Aorta (tissue), 5 donors: ENCODE measurements around the gene RGS9. TPM values are rescaled to one million over a fixed set of nuclear protein-coding genes. Genes with fewer than 3 reads are reported as not detected.
A peak's percentile ranks its signal among the peaks of the same experiment; 100 is the strongest.

Experiments
- ATAC-seq: fragments of 200-7000 bp; cut with Tn5 transposase; one replicate; pipeline ENCODE4 v1.9.1; 2022; ENCODE audit warnings: moderate library complexity; ENCODE audit not compliant: low FRiP score
- DNase-seq, 2 donors: peaks; one replicate each; pipeline ENCODE4 v3.0.0-alpha.2; 2020
- H3K27ac ChIP-seq, 2 donors: one replicate each; pipeline ENCODE4 v1.5.1; 2013; ENCODE audit warnings: low read length in 2 of 2, mild to moderate bottlenecking in 2 of 2, moderate library complexity in 2 of 2, control low read depth in 1 of 2, inconsistent platforms in 1 of 2, low read depth in 1 of 2
- H3K27me3 ChIP-seq, 2 donors: one replicate each; pipeline ENCODE4 v1.6.1; 2013; ENCODE audit warnings: control low read depth in 1 of 2, low read length in 1 of 2, mild to moderate bottlenecking in 1 of 2, moderate library complexity in 1 of 2; ENCODE audit not compliant: insufficient read depth in 2 of 2, control insufficient read depth in 1 of 2
- H3K36me3 ChIP-seq, 2 donors: one replicate each; pipeline ENCODE4 v1.6.1; 2013; ENCODE audit warnings: control low read depth in 1 of 2, low read length in 1 of 2, mild to moderate bottlenecking in 1 of 2; ENCODE audit not compliant: insufficient read depth in 2 of 2, control insufficient read depth in 1 of 2
- H3K4me1 ChIP-seq, 2 donors: one replicate each; pipeline ENCODE4 v1.6.1; 2013; ENCODE audit warnings: low read length in 2 of 2, control low read depth in 1 of 2, mild to moderate bottlenecking in 1 of 2, moderate library complexity in 1 of 2; ENCODE audit not compliant: insufficient read depth in 2 of 2, control insufficient read depth in 1 of 2
- H3K4me3 ChIP-seq, 2 donors: one replicate each; pipeline ENCODE4 v1.5.1; 2013; ENCODE audit warnings: low read length in 2 of 2, control low read depth in 1 of 2, mild to moderate bottlenecking in 1 of 2
- H3K9me3 ChIP-seq: one replicate; pipeline ENCODE4 v1.6.1; 2013; ENCODE audit warnings: mild to moderate bottlenecking, low read length; ENCODE audit not compliant: control insufficient read depth
- WGBS, 2 donors: extraction: QIAGEN DNeasy Blood & Tissue Kit; methylation state at CpG; one replicate each; pipeline ENCODE4 v1.1.7; 2013; 5-methylcytosine and 5-hydroxymethylcytosine counted together
- intact Hi-C, 2 donors: fragments of 100-400 bp; cut with DNase I; formaldehyde crosslinking; loops; one replicate each; pipeline versions ENCODE4 v1.14.2 to v1.15.0; 2022
- polyA plus RNA-seq, 2 donors: library from polyadenylated mRNA; stranded (reverse); fragments of 200-250 nt; gene quantifications; one replicate each; pipeline ENCODE4 v1.2.3, GENCODE V29; 2013
- total RNA-seq, 2 donors: library from RNA; stranded (reverse); fragmentation: NEBNext Ultra II Directional; extraction: Animal tissue kit (Norgen Biotek cat#: 25700); gene quantifications; one replicate each; pipeline ENCODE4 v1.2.1, GENCODE V29; 2021
- donor health status: healthy with polysubstance abuse.
- donor health status: Bipolar disorder and iron deficiency.
- donor health status: DM: no; HTN: no; CAD: no.
- donor health status: DM: no; HTN: no; CAD: no.
- donor health status: DM: yes; HTN: yes; CAD: no.

Gene RGS9
- total and polyA plus RNA-seq, 4 donors = 0.75 to 7.1 (median 2.2) TPM

DNA sequence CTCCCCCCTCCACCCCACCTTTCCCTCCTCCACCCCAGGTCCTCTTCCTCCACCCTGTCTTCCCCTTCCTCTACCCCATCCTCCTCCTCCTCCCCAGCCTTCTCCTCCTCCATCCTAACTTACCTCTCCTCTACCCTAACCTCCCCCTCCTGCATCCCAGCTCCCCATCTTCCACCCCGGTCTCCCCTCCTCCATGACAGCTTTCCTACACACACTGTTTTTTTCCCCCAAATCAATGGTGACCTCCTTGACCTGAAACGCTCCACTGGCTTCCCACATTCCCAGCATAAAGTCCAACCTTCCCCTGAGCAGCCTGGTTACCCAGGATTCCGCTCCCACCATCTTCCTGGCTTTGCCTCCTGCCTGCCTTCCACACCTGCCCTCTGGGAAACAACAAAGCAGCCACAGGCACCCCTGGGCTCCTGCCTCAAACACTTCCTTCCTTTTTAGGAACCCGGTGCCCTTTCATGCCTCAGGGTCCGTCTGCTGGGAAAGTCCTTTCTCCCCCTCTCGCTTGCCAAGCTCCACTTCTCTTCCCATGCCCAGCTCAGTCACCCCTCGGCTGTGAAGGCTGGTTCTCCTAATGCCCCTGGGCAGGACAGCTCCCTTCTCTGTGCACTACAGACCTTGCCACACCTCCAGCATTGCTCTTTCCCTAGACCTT, 2.1 kb downstream of the RGS9 start:
- H3K9me3 ChIP-seq = no peaks in the 10 kb centered on the region
- no peaks in the 10 kb centered on the region for H3K4me1 ChIP-seq
- 57 to 63% methylated on average over 7 of the region's 7 CpGs for WGBS, 2 donors
- H3K36me3 ChIP-seq = no peaks in the 10 kb centered on the region
- H3K27me3 ChIP-seq = no peaks in the 10 kb centered on the region
- no peak for ATAC-seq
- no peak overlapping the region for H3K27ac ChIP-seq
- DNase-seq = no peak
- intact Hi-C loops = loop anchor here in 1 of 2 donors (10.0 kb wide), 1 partner anchor 164 kb away; no protein-coding TSS in a partner anchor
- H3K4me3 ChIP-seq = no peak overlapping the region

DNA sequence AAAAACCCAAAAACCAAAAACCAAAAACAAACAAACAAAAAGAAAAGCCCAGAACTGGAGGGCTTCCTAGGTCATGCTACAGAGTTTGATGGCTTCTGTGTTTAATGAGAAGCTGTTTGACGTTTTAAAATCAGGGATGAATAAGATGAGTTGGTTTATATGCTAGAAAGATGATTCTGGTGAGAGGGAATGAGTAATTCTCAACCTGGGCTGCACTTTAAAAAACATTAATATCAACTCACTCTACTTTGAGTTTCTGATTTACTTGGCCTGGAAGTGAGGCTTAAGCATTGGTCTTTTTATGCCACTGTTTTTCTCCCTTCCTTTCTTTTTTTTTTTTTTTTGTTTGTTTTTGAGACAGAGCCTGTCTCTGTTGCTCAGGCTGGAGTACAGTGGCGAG, 5.1 kb downstream of the RGS9 start:
- no peaks in the 10 kb centered on the region for H3K27me3 ChIP-seq
- no peak overlapping the region for H3K27ac ChIP-seq
- no peak for ATAC-seq
- H3K4me1 ChIP-seq = no peaks in the 10 kb centered on the region
- no peak overlapping the region for H3K4me3 ChIP-seq
- no peak for DNase-seq
- no peaks in the 10 kb centered on the region for H3K36me3 ChIP-seq
- 88 to 90% methylated on average over 2 of the region's 2 CpGs for WGBS, 2 donors
- H3K9me3 ChIP-seq = no peaks in the 10 kb centered on the region
- intact Hi-C loops = no loop called here

DNA sequence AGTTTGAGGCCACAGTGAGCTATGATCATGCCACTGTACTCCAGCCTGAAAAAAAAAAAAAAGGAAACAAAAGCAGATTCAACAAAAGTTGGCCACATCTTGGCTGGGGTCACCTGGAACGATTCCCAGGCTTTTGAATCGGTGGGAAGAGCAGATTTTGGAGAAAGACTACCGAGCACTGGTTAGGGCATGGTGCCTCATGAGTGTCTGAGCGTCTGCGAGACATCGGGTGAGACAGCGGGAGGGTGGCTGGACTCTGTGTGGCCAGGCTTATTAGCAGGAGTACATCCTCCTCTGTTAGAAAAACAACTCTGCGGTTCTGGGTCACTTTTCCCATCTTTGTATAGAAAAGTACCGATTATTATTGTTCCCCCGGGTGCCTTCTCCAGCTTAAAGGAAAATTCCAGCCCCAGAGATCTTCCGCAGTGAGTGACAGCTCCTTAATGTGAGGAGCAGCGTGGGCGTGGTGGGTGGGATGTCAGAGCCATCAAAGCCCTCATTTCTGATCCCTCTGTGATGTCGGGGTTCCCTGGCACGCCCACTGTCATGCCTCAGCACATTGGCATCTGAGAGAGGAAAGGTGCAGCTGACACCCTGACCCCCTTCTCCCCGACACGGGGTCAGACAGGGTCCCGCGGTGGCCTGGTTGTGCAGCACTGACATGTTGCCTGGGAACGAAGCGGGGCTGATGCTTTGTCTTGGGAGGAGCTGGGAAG, 6.9 kb downstream of the RGS9 start:
- DNase-seq = peak in 1 of 2 donors; percentile 74
- Histone ChIP-seq H3K27ac (no peak overlapping the region), H3K27me3 (no peaks in the 10 kb centered on the region), H3K4me1 (no peaks in the 10 kb centered on the region), H3K9me3 (no peaks in the 10 kb centered on the region), H3K36me3 (no peaks in the 10 kb centered on the region), H3K4me3 (no peak overlapping the region)
- intact Hi-C loops = no loop called here
- ATAC-seq = no peak
- 28 to 37% methylated on average over 21 of the region's 21 CpGs for WGBS, 2 donors

DNA sequence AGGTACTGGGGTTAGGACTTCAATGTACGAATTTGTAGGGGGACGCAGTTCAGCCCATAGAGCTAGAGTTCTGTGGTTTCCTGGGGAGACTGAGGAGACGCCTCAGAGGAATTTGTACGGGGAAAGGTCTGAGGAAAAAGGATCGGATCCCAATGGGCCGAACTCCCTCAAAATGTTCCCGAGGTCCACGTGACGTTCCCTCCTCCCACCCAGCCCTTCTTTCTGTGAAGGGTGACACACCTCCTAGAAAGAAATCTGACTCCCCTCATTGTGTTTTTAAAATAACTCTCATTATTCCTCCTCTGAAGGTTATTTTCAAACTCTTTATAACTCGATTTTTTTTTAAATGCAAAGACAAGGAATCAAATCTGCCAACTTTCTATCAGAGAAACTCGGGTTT, 8.6 kb downstream of the RGS9 start:
- Histone ChIP-seq H3K4me3 (no peak overlapping the region), H3K27me3 (no peaks in the 10 kb centered on the region), H3K36me3 (no peaks in the 10 kb centered on the region), H3K27ac (no peak overlapping the region), H3K4me1 (no peaks in the 10 kb centered on the region), H3K9me3 (no peaks in the 10 kb centered on the region)
- WGBS, 2 donors = 78 to 83% methylated on average over 11 of the region's 11 CpGs
- DNase-seq (peak in 1 of 2 donors; percentile 1), ATAC-seq (no peak)
- intact Hi-C loops = no loop called here

DNA sequence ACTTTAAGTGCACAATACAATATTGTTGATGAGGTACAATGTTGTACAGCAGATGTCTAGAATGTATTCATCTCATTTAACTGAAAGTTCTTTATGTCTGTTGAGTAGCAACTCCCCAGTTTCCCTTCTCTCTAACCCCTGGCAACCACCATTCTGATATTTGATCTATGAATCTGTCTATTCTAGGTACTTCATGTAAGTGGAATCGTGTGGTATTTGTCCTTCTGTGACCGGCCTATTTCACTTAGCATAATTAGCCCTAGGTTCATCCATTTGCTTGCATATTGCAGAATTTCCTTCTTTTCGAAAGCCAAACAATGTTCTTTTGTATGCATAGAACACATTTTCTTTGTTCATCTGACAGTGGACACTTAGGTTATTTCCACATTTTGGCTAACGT, 10.8 kb downstream of the RGS9 start:
- Histone ChIP-seq H3K4me3 (no peak overlapping the region), H3K27ac (no peak overlapping the region), H3K27me3 (no peaks in the 10 kb centered on the region), H3K9me3 (no peaks in the 10 kb centered on the region), H3K4me1 (no peaks in the 10 kb centered on the region), H3K36me3 (no peaks in the 10 kb centered on the region)
- no peak for DNase-seq
- ATAC-seq = no peak
- intact Hi-C loops = no loop called here
- 93% methylated on average over 4 of the region's 4 CpGs for WGBS, 2 donors

DNA sequence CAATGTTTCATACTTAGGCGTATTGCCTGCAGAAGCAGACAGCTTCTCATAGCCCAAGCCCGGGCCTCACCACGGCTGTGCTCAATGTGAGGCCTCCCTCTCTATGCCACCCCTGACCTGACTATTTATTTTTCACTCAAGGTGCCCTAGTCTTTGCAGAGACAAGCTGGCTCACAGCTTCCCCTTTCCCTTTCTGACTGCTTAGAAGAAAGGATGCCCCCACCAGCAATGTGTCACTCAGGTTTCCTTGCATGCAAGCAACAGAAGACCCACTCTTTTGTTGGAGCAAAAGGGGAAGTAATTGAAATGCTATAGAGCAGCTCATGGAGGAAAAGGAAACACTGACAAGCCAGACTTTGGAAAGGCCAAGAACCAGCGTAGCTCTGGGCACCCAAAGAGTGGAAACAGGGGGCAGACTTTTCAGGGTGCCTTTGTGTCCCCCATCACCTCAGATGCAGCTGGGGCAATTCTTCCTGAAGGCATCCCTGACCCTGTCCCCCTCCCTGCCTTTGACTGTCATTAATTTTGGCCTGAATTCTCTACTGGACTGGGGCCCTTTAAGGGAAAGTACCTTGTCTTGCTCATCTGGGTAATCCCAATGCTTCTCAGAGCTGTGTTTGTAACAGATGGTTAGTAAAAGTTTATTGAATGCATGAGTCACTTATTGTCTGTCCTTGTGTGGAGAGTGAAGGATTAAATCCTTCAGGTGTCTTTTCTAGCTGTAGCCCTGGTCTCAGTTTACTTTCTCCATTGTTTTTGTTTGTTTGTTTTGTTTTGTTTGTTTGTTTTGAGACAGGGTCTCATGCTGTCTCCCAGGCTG, 17.8 kb downstream of the RGS9 start:
- no peaks in the 10 kb centered on the region for H3K27me3 ChIP-seq
- intact Hi-C loops = loop anchor here in 1 of 2 donors (5.0 kb wide), 1 partner anchor 1027 kb away; no protein-coding TSS in a partner anchor
- no peaks in the 10 kb centered on the region for H3K9me3 ChIP-seq
- no peaks in the 10 kb centered on the region for H3K4me1 ChIP-seq
- no peak for ATAC-seq
- 85 to 92% methylated on average over 4 of the region's 4 CpGs for WGBS, 2 donors
- no peak overlapping the region for H3K27ac ChIP-seq
- H3K4me3 ChIP-seq = no peak overlapping the region
- H3K36me3 ChIP-seq = no peaks in the 10 kb centered on the region
- no peak for DNase-seq

DNA sequence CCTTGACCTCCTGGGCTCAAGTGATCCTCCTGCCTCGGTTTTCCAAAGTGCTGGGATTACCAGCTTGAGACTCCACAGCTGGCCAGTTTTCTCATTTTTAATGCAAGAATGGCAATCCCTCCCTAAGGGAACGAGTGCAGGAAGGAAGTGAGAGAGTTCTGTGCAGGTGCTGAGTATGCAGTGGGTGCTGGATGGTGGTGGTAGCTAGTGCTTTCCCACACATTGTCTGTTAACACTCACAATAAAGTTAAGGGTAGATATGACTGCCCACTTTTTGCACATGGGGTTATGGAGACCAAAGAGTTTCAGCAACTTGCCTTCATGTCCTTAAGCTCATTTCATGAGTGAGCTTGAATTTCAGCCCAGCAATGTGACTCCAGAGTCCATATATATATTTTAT, 18.5 kb downstream of the RGS9 start:
- Histone ChIP-seq H3K36me3 (no peaks in the 10 kb centered on the region), H3K4me3 (no peak overlapping the region), H3K4me1 (no peaks in the 10 kb centered on the region), H3K9me3 (no peaks in the 10 kb centered on the region), H3K27ac (no peak overlapping the region), H3K27me3 (no peaks in the 10 kb centered on the region)
- DNase-seq = no peak
- ATAC-seq = no peak
- intact Hi-C loops = loop anchor here in 1 of 2 donors (5.0 kb wide), 1 partner anchor 1027 kb away; no protein-coding TSS in a partner anchor
- WGBS, 2 donors = 45 to 51% methylated on average over 2 of the region's 2 CpGs

DNA sequence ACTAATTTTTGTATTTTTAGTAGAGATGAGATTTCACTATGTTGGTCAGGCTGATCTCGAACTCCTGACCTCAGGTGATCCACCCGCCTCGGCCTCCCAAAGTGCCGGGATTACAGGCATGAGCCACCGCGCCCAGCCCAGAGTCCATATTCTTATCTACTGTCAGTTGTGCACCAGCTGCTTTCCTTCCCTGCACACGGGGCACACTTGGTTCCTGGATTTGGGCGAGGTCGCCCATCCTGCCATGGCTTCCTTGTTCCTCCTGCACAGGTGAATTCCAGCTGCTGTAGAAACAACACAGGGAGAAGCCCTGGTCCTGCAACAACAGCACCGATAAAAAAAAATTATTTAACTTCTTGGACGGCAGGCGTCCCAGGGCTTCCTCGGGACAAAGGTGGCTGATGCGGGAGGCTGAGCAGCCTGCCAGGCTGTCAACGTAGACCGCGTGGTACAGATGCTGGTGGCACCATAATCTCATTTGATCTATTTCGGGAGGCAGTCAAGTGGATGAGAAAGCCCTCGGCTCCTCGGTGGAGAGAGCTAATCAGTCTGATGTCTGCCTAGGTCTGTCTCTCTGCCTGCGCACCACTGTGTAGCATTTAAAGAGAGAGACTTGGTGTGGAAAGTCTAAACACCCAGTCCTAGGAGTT, 19.1 kb downstream of the RGS9 start:
- intact Hi-C loops = loop anchor here in 1 of 2 donors (5.0 kb wide), 1 partner anchor 1026 kb away; no protein-coding TSS in a partner anchor
- H3K27me3 ChIP-seq = no peaks in the 10 kb centered on the region
- no peaks in the 10 kb centered on the region for H3K9me3 ChIP-seq
- no peaks in the 10 kb centered on the region for H3K36me3 ChIP-seq
- WGBS, 2 donors = 91 to 92% methylated on average over 21 of the region's 21 CpGs
- ATAC-seq = no peak
- no peak overlapping the region for H3K4me3 ChIP-seq
- H3K27ac ChIP-seq = no peak overlapping the region
- no peaks in the 10 kb centered on the region for H3K4me1 ChIP-seq
- no peak for DNase-seq
